ENCODE results near the gene LRRIQ3.
"Not testable (repeated sequence)": the region's sequence is repeated elsewhere in the genome, so short reads cannot be mapped to it uniquely, and the experiment has no call there.

The LRRIQ3 gene

DNA sequence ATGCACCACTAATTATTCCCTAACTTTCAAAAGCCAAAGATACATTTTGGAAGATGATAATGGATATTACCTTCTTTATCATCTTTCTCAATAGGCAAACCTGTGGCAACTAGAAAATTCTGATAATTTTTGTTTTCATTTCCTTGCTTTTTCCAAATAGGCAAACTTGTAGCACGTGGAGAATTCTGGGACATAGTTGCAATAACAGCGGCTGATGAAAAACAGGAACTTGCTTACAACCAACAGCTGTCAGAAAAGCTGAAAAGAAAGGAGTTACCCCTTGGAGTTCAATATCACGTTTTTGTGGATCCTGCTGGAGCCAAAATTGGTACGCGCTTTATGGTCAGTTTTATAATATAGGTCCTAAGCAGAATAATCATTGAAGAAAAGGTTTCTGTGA, 1.5 kb upstream of the LRRIQ3 start:
- Histone ChIP-seq H3K36me3 (ENCODE audit: insufficient read depth, low read length) (no peaks in the 10 kb centered on the region), H3K4me1 (ENCODE audit: control insufficient read depth, insufficient read depth, low read length) (peaks cover 12% of the 10 kb centered on the region), H3K9me3 (replicated peaks; ENCODE audit: low read length) (no peaks in the 10 kb centered on the region), H3K27me3 (ENCODE audit: control insufficient read depth, insufficient read depth, low read length) (no peaks in the 10 kb centered on the region), H3K9ac (ENCODE audit: low read depth, low read length) (no peak overlapping the region), H3K4me2 (ENCODE audit: low read length) (no peak overlapping the region), H3K4me3 (ENCODE audit: low read length) (no peak overlapping the region)

DNA sequence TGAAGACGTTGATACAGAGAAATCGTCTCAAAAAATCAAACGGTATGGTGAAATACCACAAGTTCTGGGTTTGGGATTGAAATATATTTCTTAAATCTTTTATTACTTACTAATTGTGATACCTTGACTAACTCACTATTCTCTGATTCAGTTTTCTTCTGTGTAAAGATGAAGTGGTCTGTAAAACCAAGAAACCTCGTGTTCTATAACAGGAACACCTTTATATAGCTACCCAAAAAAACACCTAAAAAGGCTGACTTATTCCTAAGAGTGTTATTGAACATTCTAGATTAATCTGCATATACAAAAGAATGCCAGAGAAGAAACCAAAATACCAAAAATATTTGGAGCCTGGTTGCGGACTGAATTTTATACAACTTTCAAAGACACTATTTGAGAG, 721 bp downstream of the LRRIQ3 start:
- H3K9ac ChIP-seq (ENCODE audit: low read depth, low read length), result peak overlapping the region; percentile 81
- no peaks in the 10 kb centered on the region for H3K27me3 ChIP-seq (ENCODE audit: control insufficient read depth, insufficient read depth, low read length)
- H3K4me3 ChIP-seq (ENCODE audit: low read length), result peak overlapping the region; percentile 79
- peaks cover 12% of the 10 kb centered on the region for H3K4me1 ChIP-seq (ENCODE audit: control insufficient read depth, insufficient read depth, low read length)
- peak overlapping the region; percentile 95 for H3K4me2 ChIP-seq (ENCODE audit: low read length)
- H3K9me3 ChIP-seq (replicated peaks; ENCODE audit: low read length), result no peaks in the 10 kb centered on the region
- no peaks in the 10 kb centered on the region for H3K36me3 ChIP-seq (ENCODE audit: insufficient read depth, low read length)

DNA sequence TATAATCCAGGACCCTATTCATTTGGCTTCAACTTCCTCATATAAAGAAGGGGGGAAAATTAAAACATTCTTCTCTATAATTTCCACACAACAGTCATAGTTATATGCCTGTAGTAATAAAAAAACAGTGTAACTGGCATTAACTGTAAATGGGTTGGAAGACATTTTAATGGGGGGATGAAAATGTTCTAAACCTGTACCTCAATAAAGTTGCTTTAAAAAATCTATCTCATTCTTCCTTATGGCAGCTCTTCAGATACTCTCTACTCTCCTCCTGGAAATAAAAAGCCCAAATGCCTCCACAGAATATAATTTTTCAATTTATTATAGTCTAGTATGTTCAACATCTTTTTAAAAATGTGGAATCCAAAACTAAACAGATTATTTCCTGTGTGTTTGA, 2.6 kb downstream of the LRRIQ3 start:
- no peak overlapping the region for H3K9ac ChIP-seq (ENCODE audit: low read depth, low read length)
- H3K9me3 ChIP-seq (replicated peaks; ENCODE audit: low read length), result no peaks in the 10 kb centered on the region
- H3K27me3 ChIP-seq (ENCODE audit: control insufficient read depth, insufficient read depth, low read length), result no peaks in the 10 kb centered on the region
- no peaks in the 10 kb centered on the region for H3K36me3 ChIP-seq (ENCODE audit: insufficient read depth, low read length)
- H3K4me2 ChIP-seq (ENCODE audit: low read length), result no peak overlapping the region
- H3K4me1 ChIP-seq (ENCODE audit: control insufficient read depth, insufficient read depth, low read length), result peaks cover 12% of the 10 kb centered on the region
- no peak overlapping the region for H3K4me3 ChIP-seq (ENCODE audit: low read length)

DNA sequence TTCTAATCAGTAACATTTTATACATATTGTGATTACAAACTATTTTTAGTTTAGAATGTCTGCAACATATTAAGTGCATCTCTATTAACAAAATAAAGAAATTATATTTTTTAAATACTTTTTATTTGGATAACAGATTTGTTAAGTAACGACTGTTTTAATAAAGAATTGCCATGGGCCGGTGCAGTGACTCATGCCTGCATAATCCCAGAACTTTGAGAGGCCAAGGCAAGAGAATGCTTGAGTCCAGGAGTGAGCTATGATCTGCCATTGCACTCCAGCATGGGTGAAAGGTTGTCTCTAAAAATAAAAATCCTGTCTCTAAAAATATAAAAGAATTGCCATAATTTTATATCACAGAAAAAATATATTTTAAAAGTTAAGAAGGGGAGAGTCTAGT, 4.1 kb downstream of the LRRIQ3 start:
- no peak overlapping the region for H3K4me3 ChIP-seq (ENCODE audit: low read length)

DNA sequence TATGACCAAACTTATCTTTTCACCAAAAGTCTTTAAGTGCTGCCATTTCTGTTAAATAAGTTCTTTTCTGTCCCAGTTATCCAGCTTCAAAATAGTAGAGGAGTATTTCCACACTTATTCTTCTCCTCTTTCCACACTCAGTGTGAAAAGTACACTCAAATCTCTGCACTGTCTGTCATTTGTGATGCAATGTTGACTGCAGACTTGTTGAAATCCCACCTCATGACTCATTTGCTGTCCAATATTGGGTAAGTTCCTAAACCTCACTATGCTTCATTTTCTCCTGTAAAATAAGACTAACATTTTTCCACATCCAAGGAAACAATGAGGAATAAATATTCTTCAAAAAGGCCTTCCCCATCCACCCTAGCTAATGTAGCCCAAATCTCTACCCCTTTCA, 17.5 kb downstream of the LRRIQ3 start:
- Histone ChIP-seq H3K4me1 (ENCODE audit: control insufficient read depth, insufficient read depth, low read length) (no peaks in the 10 kb centered on the region), H3K27me3 (ENCODE audit: control insufficient read depth, insufficient read depth, low read length) (no peaks in the 10 kb centered on the region), H3K36me3 (ENCODE audit: insufficient read depth, low read length) (no peaks in the 10 kb centered on the region), H3K4me2 (ENCODE audit: low read length) (no peak overlapping the region), H3K9me3 (replicated peaks; ENCODE audit: low read length) (no peaks in the 10 kb centered on the region), H3K4me3 (ENCODE audit: low read length) (no peak overlapping the region), H3K9ac (ENCODE audit: low read depth, low read length) (no peak overlapping the region)

More for the DNA sequence above, 4.1 kb downstream of the LRRIQ3 start:
- no peaks in the 10 kb centered on the region for H3K9me3 ChIP-seq (replicated peaks; ENCODE audit: low read length)
- H3K9ac ChIP-seq (ENCODE audit: low read depth, low read length), result no peak overlapping the region
- H3K4me2 ChIP-seq (ENCODE audit: low read length), result no peak overlapping the region
- H3K36me3 ChIP-seq (ENCODE audit: insufficient read depth, low read length), result no peaks in the 10 kb centered on the region
- H3K27me3 ChIP-seq (ENCODE audit: control insufficient read depth, insufficient read depth, low read length), result no peaks in the 10 kb centered on the region
- peaks cover 6% of the 10 kb centered on the region for H3K4me1 ChIP-seq (ENCODE audit: control insufficient read depth, insufficient read depth, low read length)

DNA sequence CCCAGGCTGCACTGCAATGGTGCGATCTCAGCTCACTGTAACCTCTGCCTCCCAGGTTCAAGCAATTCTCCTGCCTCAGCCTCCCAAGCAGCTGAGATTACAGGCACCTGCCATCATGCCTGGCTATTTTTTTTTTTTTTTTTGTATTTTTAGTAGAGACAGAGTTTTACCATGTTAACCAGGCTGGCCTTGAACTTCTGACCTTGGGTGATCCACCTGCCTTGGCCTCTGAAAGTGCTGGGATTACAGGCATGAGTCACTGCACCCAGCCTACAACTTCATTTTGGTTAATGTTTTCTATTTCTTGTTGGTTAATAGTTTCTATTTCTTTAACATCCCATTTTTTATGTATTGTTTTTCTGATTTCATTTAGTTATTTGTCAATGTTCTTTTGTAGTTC, 23.6 kb downstream of the LRRIQ3 start:
- H3K4me2 ChIP-seq (ENCODE audit: low read length); H3K4me3 ChIP-seq (ENCODE audit: low read length); H3K4me1 ChIP-seq (ENCODE audit: control insufficient read depth, insufficient read depth, low read length); H3K9me3 ChIP-seq (replicated peaks; ENCODE audit: low read length); H3K9ac ChIP-seq (ENCODE audit: low read depth, low read length); H3K27me3 ChIP-seq (ENCODE audit: control insufficient read depth, insufficient read depth, low read length); H3K36me3 ChIP-seq (ENCODE audit: insufficient read depth, low read length): not testable (repeated sequence)

DNA sequence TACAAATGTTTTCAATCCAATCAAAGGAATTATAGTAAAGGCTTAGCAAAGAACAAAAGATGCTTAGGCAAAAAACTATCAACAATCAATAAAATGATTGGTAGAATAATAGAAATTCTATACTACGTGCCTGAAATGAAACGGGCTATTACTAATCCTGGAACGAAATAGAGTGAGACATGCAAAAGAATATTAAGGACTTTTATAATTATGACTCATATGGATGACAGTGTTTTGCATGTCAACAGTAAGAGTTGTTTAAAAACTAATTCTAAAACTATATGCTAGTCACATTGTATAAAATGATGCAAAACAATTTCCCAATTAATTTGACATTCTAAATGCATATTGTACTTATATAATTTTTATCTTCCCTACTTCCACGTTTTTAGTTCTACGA, 35.6 kb downstream of the LRRIQ3 start:
- Histone ChIP-seq H3K9me3 (replicated peaks; ENCODE audit: low read length) (no peaks in the 10 kb centered on the region), H3K36me3 (ENCODE audit: insufficient read depth, low read length) (no peaks in the 10 kb centered on the region), H3K4me1 (ENCODE audit: control insufficient read depth, insufficient read depth, low read length) (no peaks in the 10 kb centered on the region), H3K4me3 (ENCODE audit: low read length) (no peak overlapping the region), H3K27me3 (ENCODE audit: control insufficient read depth, insufficient read depth, low read length) (no peaks in the 10 kb centered on the region), H3K9ac (ENCODE audit: low read depth, low read length) (no peak overlapping the region), H3K4me2 (ENCODE audit: low read length) (no peak overlapping the region)

DNA sequence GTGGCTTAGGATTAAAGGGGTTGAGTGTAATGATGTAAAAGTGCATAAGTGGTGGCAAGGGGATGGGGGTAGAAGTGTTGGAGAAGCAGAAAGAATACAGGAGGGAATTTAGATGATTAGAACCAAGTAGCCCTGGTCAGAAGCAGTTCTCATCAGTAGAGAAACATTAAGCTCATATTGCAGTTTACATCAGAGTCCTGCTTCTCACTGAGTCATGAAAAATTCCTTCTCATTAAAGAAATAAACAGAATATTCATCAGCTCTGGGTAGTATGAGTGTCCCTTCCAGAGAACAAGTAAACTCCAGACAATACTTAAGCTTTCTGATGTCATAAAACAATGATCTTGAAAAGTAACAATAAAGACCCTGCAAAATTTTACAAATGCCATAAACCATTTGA, 36.5 kb downstream of the LRRIQ3 start:
- Histone ChIP-seq H3K4me1 (ENCODE audit: control insufficient read depth, insufficient read depth, low read length) (no peaks in the 10 kb centered on the region), H3K4me2 (ENCODE audit: low read length) (no peak overlapping the region), H3K9ac (ENCODE audit: low read depth, low read length) (no peak overlapping the region)

DNA sequence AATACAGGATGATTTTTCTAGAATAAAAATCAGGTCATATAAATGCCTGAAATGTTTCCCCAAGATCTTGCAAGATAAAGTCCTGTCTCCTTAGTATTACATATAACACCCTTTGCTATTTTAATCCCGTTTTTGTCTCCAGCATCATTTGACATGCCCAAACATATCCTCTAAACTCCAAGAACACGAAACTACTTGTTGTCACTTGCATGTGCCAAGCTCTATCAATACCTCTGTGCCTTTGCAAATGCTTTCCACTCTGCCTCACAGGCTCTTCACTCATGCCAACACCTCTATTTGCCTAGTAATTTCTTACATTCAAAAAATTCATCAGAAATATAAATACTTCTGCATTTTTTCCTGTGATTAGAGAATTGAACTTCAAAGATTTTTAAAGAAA, 37.9 kb downstream of the LRRIQ3 start:
- H3K36me3 ChIP-seq (ENCODE audit: insufficient read depth, low read length), result no peaks in the 10 kb centered on the region
- no peaks in the 10 kb centered on the region for H3K9me3 ChIP-seq (replicated peaks; ENCODE audit: low read length)
- H3K4me3 ChIP-seq (ENCODE audit: low read length), result no peak overlapping the region
- no peaks in the 10 kb centered on the region for H3K4me1 ChIP-seq (ENCODE audit: control insufficient read depth, insufficient read depth, low read length)
- no peaks in the 10 kb centered on the region for H3K27me3 ChIP-seq (ENCODE audit: control insufficient read depth, insufficient read depth, low read length)
- H3K4me2 ChIP-seq (ENCODE audit: low read length), result no peak overlapping the region
- H3K9ac ChIP-seq (ENCODE audit: low read depth, low read length), result no peak overlapping the region

More for the DNA sequence above, 36.5 kb downstream of the LRRIQ3 start:
- Histone ChIP-seq H3K9me3 (replicated peaks; ENCODE audit: low read length) (no peaks in the 10 kb centered on the region), H3K36me3 (ENCODE audit: insufficient read depth, low read length) (no peaks in the 10 kb centered on the region), H3K27me3 (ENCODE audit: control insufficient read depth, insufficient read depth, low read length) (no peaks in the 10 kb centered on the region), H3K4me3 (ENCODE audit: low read length) (no peak overlapping the region)

DNA sequence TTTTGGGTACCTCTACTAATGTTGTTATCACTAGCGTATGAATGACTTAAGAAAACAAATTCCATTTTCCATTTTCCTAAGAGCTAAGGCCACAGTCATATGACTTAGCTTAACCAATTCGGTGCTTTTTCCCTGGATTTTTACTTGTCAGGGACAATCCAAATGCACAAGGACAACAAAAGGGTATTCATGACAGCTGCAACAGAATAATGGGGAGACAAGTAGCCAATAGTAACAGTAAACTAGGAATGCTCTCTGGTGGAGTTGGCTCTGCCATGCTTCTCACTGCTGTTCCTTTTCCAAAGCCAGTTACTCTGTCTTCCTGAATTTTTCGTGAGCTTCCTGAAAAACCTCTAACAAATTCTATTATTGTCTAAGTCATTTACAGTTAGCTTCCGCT, 52.9 kb downstream of the LRRIQ3 start:
- no peaks in the 10 kb centered on the region for H3K4me1 ChIP-seq (ENCODE audit: control insufficient read depth, insufficient read depth, low read length)
- H3K36me3 ChIP-seq (ENCODE audit: insufficient read depth, low read length), result no peaks in the 10 kb centered on the region
- H3K27me3 ChIP-seq (ENCODE audit: control insufficient read depth, insufficient read depth, low read length), result no peaks in the 10 kb centered on the region
- H3K9me3 ChIP-seq (replicated peaks; ENCODE audit: low read length), result no peaks in the 10 kb centered on the region
- no peak overlapping the region for H3K9ac ChIP-seq (ENCODE audit: low read depth, low read length)
- H3K4me3 ChIP-seq (ENCODE audit: low read length), result no peak overlapping the region
- H3K4me2 ChIP-seq (ENCODE audit: low read length), result no peak overlapping the region

DNA sequence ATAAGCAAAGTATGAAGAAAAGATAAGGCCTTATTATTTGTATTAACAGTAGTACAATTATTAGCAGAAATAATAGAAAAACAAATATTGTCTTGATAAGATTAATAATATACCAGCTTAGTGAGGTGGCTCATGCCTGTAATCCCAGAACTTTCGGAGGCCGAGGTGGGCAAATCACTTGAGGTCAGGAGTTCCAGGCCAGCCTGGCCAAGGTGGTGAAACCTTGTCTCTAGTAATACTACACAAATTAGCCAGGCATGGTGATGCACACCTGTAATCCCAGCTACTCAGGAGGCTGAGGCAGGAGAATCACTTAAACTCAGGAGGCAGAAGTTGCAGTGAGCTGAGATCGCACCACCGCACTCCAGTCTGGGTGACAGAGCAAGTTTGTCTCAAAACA, 80.6 kb downstream of the LRRIQ3 start:
- not testable (repeated sequence) for H3K4me3 ChIP-seq (ENCODE audit: low read length)

DNA sequence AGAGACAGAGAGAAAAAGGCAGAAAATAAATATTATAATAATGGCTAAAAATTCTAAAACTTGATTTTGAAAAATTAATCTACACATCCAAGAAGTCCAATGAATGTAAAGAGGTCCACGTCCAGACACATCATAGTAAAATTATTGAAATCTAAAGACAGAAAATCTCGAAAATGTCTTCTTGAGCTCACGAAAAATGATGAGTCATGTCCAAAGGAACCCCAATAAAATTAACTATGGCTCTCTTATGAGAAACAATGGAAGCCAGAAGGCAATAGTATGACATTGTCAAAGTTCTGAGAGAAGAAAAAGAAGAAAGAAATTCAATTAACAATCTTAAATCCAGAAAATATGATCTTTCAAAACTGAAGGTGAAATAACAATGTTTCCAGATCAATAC, 84.6 kb downstream of the LRRIQ3 start:
- Histone ChIP-seq H3K4me1 (ENCODE audit: control insufficient read depth, insufficient read depth, low read length) (no peaks in the 10 kb centered on the region), H3K9me3 (replicated peaks; ENCODE audit: low read length) (no peaks in the 10 kb centered on the region), H3K4me3 (ENCODE audit: low read length) (no peak overlapping the region)

More for the DNA sequence above, 80.6 kb downstream of the LRRIQ3 start:
- not testable (repeated sequence) for H3K9ac ChIP-seq (ENCODE audit: low read depth, low read length); H3K9me3 ChIP-seq (replicated peaks; ENCODE audit: low read length); H3K4me2 ChIP-seq (ENCODE audit: low read length); H3K4me1 ChIP-seq (ENCODE audit: control insufficient read depth, insufficient read depth, low read length); H3K27me3 ChIP-seq (ENCODE audit: control insufficient read depth, insufficient read depth, low read length); H3K36me3 ChIP-seq (ENCODE audit: insufficient read depth, low read length)

More for the DNA sequence above, 84.6 kb downstream of the LRRIQ3 start:
- no peaks in the 10 kb centered on the region for H3K27me3 ChIP-seq (ENCODE audit: control insufficient read depth, insufficient read depth, low read length)
- H3K36me3 ChIP-seq (ENCODE audit: insufficient read depth, low read length), result no peaks in the 10 kb centered on the region
- no peak overlapping the region for H3K4me2 ChIP-seq (ENCODE audit: low read length)
- no peak overlapping the region for H3K9ac ChIP-seq (ENCODE audit: low read depth, low read length)
